HG02885 (cell line): Measurements from ENCODE around the gene ACAP1.

ENCODE experiments used
- ATAC-seq: cut with Tn5 transposase; IDR thresholded peaks from one replicate; pipeline ENCODE4 v1.9.1; 2021; ENCODE audit warnings: mild to moderate bottlenecking; ENCODE audit not compliant: unreplicated experiment, poor library complexity

The ACAP1 gene

GRCh38 chr17:7336240-7337175 lies at the start of gene ACAP1:
Gene ACAP1 (plus strand): TSS chr17:7336529. CDS start chr17:7336735, 206 bp downstream.
- peak; percentile 75 for ATAC-seq

GRCh38 chr17:7289256-7290032 lies 46.9 kb upstream of the ACAP1 start:
- no peak for ATAC-seq

GRCh38 chr17:7290166-7290565 lies 46.2 kb upstream of the ACAP1 start:
- no peak for ATAC-seq

GRCh38 chr17:7290685-7291084 lies 45.6 kb upstream of the ACAP1 start:
- no peak for ATAC-seq

GRCh38 chr17:7292194-7292593 lies 44.1 kb upstream of the ACAP1 start:
- ATAC-seq = no peak

- no peak for ATAC-seq
Observed at GRCh38 chr17:7292729-7293128, 43.6 kb upstream of the ACAP1 start.

GRCh38 chr17:7293159-7293558 lies 43.2 kb upstream of the ACAP1 start:
- no peak for ATAC-seq

- ATAC-seq = no peak
Observed at GRCh38 chr17:7293816-7294613, 42.3 kb upstream of the ACAP1 start.

GRCh38 chr17:7294614-7295153 lies 41.6 kb upstream of the ACAP1 start, which contains the start of gene YBX2:
Gene YBX2 (minus strand): TSS chr17:7294639. CDS start chr17:7294500, 139 bp downstream.
- ATAC-seq = peak; percentile 45

- ATAC-seq = no peak
Observed at GRCh38 chr17:7295230-7296180, 40.8 kb upstream of the ACAP1 start.

GRCh38 chr17:7296189-7296861 lies 40.0 kb upstream of the ACAP1 start:
- no peak for ATAC-seq

GRCh38 chr17:7304179-7304578 lies 32.1 kb upstream of the ACAP1 start:
- no peak for ATAC-seq

- peak; percentile 75 for ATAC-seq
Observed at GRCh38 chr17:7306911-7307685, 29.2 kb upstream of the ACAP1 start, which contains the start of gene EIF5A. Gene EIF5A (plus strand): TSS chr17:7307628. CDS start chr17:7309636, 2,008 bp downstream.

GRCh38 chr17:7307686-7308624 lies 28.4 kb upstream of the ACAP1 start:
- ATAC-seq = peak; percentile 9

- ATAC-seq = no peak
Observed at GRCh38 chr17:7308625-7309433, 27.5 kb upstream of the ACAP1 start.

- ATAC-seq = no peak
Observed at GRCh38 chr17:7309628-7310027, 26.7 kb upstream of the ACAP1 start.
